Measurements from ENCODE around the gene IRX1. TPM values are rescaled to one million over a fixed set of nuclear protein-coding genes. Genes with fewer than 3 reads are reported as not detected.
A peak's percentile ranks its signal among the peaks of the same experiment; 100 is the strongest.

Gene IRX1
- 0.38 TPM for polyA plus RNA-seq (2013, experiment 1 of 2)
- polyA plus RNA-seq (2013, experiment 2 of 2) = 0.52 TPM

DNA sequence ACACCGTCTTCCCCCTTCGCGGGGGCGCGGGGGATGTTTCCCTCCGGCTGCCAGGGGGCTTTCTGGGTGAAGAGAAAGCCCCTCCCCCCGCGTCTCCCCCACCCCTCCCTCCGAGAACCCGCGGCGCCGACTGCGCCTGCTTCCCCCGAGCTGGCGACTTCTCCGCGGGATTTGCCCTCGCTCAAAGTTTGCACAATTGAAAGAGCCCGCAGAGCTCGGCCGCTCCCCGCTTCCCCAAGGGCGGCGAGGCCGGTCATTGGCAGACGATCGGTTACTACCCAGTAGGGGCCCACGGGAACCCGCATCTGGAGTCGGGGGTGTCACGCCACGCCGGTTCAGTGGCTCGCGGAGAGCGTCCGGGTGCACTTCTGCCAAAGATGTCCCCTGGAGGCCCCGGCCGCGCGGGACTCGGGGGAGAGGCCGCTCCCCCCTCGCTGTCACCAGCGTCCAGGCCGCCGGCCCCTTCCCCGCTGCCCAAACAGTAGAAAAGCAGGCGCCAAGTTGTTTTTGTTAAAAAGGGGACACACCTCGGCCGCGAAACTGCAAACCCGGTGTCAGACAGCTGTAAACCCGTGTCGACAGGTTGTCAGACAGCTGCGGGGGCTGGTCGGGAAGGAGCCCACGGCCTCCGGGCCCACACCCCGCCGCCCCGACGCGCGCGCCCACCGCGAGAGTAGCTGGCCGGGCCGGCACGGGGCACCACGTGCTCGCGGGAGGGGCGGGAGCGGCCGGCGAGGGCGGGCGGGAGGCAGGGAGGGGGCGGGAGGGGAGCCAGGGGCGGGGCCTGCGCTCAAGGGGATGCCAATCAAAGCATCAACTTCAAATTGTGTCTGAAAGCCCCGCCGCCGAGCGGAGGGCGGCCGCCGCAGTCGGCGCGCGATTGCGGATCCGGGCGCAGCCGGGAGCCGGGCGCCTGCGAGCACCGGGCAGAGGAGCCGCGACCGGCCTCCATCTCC, at the start of gene IRX1:
IRX1 (plus strand) TSS at position 827 of the 956 bp plus-strand sequence. CDS start 274 bp downstream, outside the sequence.
- peak within 1 kb of the TSS; percentile 53 for H3K56ac ChIP-seq (ENCODE audit: low read length)
- no peak within 1 kb of the TSS for H3K18ac ChIP-seq (ENCODE audit: low read length)
- no peak within 1 kb of the TSS for H2BK5ac ChIP-seq (ENCODE audit: low read length)
- H2BK120ac ChIP-seq (ENCODE audit: low read depth, low read length) = no peak within 1 kb of the TSS
- peak within 1 kb of the TSS; percentile 59 for H3K4me2 ChIP-seq (ENCODE audit: low read length)
- H3K27ac ChIP-seq (ENCODE audit: low read depth, low read length) = no peak within 1 kb of the TSS
- H3K27me3 ChIP-seq (ENCODE audit: insufficient read depth, low read length, poor library complexity) = peaks cover 67% of the 10 kb centered on the region
- H3K4me1 ChIP-seq (ENCODE audit: control insufficient read depth, low read depth, low read length) = peaks cover 2% of the 10 kb centered on the region
- peak; percentile 62 for DNase-seq
- no peak within 1 kb of the TSS for H2AK5ac ChIP-seq (ENCODE audit: low read length)
- no peak within 1 kb of the TSS for H3K4me3 ChIP-seq (ENCODE audit: low read length)
- H3K23ac ChIP-seq (ENCODE audit: low read length) = no peak within 1 kb of the TSS
- H3K79me1 ChIP-seq (ENCODE audit: low read length) = no peaks in the 10 kb centered on the region
- no CpG with 5 or more reads among the region's 106 CpGs for WGBS (ENCODE audit: extremely low coverage, insufficient coverage, low lambda C conversion rate)
- H3K4ac ChIP-seq (ENCODE audit: low read depth, low read length) = no peak within 1 kb of the TSS
- H3K79me2 ChIP-seq (ENCODE audit: control insufficient read depth, insufficient read depth, low read length) = no peaks in the 10 kb centered on the region
- H3K9ac ChIP-seq (ENCODE audit: low read length) = peak within 1 kb of the TSS; percentile 9
- no peaks in the 10 kb centered on the region for H3K36me3 ChIP-seq (ENCODE audit: control insufficient read depth, insufficient read depth, low read length)
- H2BK15ac ChIP-seq (replicated peaks; ENCODE audit: low read depth) = no peak within 1 kb of the TSS
- no peak within 1 kb of the TSS for H4K8ac ChIP-seq (ENCODE audit: low read depth, low read length)
- no peak within 1 kb of the TSS for H4K5ac ChIP-seq (ENCODE audit: low read length)

DNA sequence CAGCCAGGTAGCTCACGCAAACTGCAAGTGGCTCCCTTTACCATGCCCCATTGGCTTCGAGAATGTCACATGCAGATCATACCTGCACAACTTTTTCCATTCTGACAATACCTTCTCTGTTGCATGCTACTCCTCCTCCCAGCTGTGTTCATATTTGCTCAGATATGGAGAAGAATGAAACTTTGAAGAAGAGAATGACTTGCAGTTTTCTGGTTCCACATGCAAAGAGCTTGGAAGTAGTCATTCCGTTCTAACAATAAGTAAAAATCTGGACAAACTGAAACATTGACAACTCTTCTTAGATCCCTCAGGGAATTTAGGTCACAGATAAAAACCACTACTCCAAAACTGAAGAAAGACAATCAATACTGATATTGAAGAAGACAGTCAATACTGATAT, 49.6 kb upstream of the IRX1 start:
- WGBS (ENCODE audit: extremely low coverage, insufficient coverage, low lambda C conversion rate) = no CpG with 5 or more reads among the region's 3 CpGs
- H3K79me1 ChIP-seq (ENCODE audit: low read length) = no peaks in the 10 kb centered on the region
- no peak overlapping the region for H2BK5ac ChIP-seq (ENCODE audit: low read length)
- no peak overlapping the region for H3K23ac ChIP-seq (ENCODE audit: low read length)
- no peaks in the 10 kb centered on the region for H3K79me2 ChIP-seq (ENCODE audit: control insufficient read depth, insufficient read depth, low read length)
- H3K27me3 ChIP-seq (ENCODE audit: insufficient read depth, low read length, poor library complexity) = no peaks in the 10 kb centered on the region
- no peaks in the 10 kb centered on the region for H3K36me3 ChIP-seq (ENCODE audit: control insufficient read depth, insufficient read depth, low read length)
- no peak overlapping the region for H2AK5ac ChIP-seq (ENCODE audit: low read length)
- H3K18ac ChIP-seq (ENCODE audit: low read length) = no peak overlapping the region
- H4K5ac ChIP-seq (ENCODE audit: low read length) = no peak overlapping the region
- no peak overlapping the region for H4K8ac ChIP-seq (ENCODE audit: low read depth, low read length)
- no peak overlapping the region for H3K4ac ChIP-seq (ENCODE audit: low read depth, low read length)
- H2BK15ac ChIP-seq (replicated peaks; ENCODE audit: low read depth) = no peak overlapping the region
- no peak overlapping the region for H3K4me2 ChIP-seq (ENCODE audit: low read length)
- no peak overlapping the region for H3K9ac ChIP-seq (ENCODE audit: low read length)
- H3K56ac ChIP-seq (ENCODE audit: low read length) = no peak overlapping the region
- no peak overlapping the region for H3K27ac ChIP-seq (ENCODE audit: low read depth, low read length)
- DNase-seq = no peak
- H2BK120ac ChIP-seq (ENCODE audit: low read depth, low read length) = no peak overlapping the region
- H3K4me3 ChIP-seq (ENCODE audit: low read length) = no peak overlapping the region
- H3K4me1 ChIP-seq (ENCODE audit: control insufficient read depth, low read depth, low read length) = no peaks in the 10 kb centered on the region

DNA sequence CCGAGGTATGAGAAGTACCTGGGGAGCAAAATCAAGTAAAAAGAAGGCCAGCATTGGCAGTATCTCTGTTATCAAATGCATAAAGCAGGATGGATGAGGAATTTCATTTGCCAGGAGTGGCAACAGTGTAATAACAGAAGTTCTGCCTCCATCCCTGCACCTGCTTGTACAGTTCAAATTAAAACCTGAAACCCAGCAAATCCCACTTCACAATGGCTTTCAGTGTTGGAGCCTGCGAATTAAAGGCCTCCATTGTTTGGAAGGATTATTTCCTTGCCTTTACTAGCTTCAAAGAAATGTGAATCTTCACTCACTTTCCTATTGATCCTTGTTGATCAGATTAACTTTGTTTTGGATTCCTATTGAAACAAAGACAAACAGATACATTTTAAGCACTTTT, 31.5 kb upstream of the IRX1 start:
- Histone ChIP-seq H3K79me1 (ENCODE audit: low read length) (no peaks in the 10 kb centered on the region), H3K27me3 (ENCODE audit: insufficient read depth, low read length, poor library complexity) (no peaks in the 10 kb centered on the region), H2BK120ac (ENCODE audit: low read depth, low read length) (no peak overlapping the region), H2AK5ac (ENCODE audit: low read length) (no peak overlapping the region), H2BK5ac (ENCODE audit: low read length) (no peak overlapping the region), H4K5ac (ENCODE audit: low read length) (no peak overlapping the region), H3K4me2 (ENCODE audit: low read length) (no peak overlapping the region), H3K79me2 (ENCODE audit: control insufficient read depth, insufficient read depth, low read length) (no peaks in the 10 kb centered on the region), H3K27ac (ENCODE audit: low read depth, low read length) (no peak overlapping the region), H3K56ac (ENCODE audit: low read length) (no peak overlapping the region), H3K18ac (ENCODE audit: low read length) (no peak overlapping the region), H3K4me3 (ENCODE audit: low read length) (no peak overlapping the region), H3K9ac (ENCODE audit: low read length) (no peak overlapping the region), H3K23ac (ENCODE audit: low read length) (no peak overlapping the region), H4K8ac (ENCODE audit: low read depth, low read length) (no peak overlapping the region), H3K4me1 (ENCODE audit: control insufficient read depth, low read depth, low read length) (no peaks in the 10 kb centered on the region), H3K4ac (ENCODE audit: low read depth, low read length) (no peak overlapping the region), H3K36me3 (ENCODE audit: control insufficient read depth, insufficient read depth, low read length) (no peaks in the 10 kb centered on the region), H2BK15ac (replicated peaks; ENCODE audit: low read depth) (no peak overlapping the region)
- no CpG with 5 or more reads among the region's 2 CpGs for WGBS (ENCODE audit: extremely low coverage, insufficient coverage, low lambda C conversion rate)
- DNase-seq = no peak

DNA sequence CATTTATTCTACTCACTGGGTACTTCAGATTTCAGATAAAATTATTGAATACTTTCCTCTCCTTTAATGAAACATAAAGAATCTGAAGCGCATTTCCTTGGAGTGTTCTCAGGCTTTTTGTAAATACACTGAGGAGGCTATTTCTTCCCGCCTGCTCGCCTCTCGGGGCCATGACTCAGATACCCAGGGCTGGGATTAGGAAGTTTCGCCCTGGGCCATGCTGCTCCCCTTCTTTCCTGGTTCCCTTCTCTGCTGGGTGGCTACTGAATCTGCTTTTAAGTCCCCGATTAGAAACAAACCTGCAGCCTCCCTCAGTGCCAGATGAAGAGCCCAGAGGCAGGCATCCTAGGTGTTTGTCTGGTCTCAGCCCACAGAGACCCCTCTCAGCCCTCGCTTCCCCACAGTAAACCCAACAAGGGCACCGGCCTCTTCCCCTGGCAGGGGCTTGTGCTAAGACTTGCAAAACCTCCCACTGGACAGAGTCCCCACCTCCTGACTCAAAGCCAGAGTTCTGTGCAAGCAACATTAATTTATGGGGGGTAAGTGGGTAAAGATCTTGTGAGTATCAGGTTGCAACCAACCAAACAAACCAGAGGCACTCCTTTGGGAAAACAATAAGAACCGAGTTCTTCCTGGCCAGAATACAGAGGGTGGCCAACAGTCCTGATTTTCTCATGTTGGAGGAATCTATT, 30.7 kb upstream of the IRX1 start:
- Histone ChIP-seq H2BK120ac (ENCODE audit: low read depth, low read length) (no peak overlapping the region), H2AK5ac (ENCODE audit: low read length) (no peak overlapping the region), H3K23ac (ENCODE audit: low read length) (no peak overlapping the region), H3K4me3 (ENCODE audit: low read length) (no peak overlapping the region), H4K5ac (ENCODE audit: low read length) (no peak overlapping the region), H3K4me2 (ENCODE audit: low read length) (no peak overlapping the region), H4K8ac (ENCODE audit: low read depth, low read length) (no peak overlapping the region), H3K18ac (ENCODE audit: low read length) (no peak overlapping the region), H3K27me3 (ENCODE audit: insufficient read depth, low read length, poor library complexity) (no peaks in the 10 kb centered on the region), H3K56ac (ENCODE audit: low read length) (no peak overlapping the region), H3K9ac (ENCODE audit: low read length) (no peak overlapping the region), H3K36me3 (ENCODE audit: control insufficient read depth, insufficient read depth, low read length) (no peaks in the 10 kb centered on the region), H2BK15ac (replicated peaks; ENCODE audit: low read depth) (no peak overlapping the region), H2BK5ac (ENCODE audit: low read length) (no peak overlapping the region), H3K79me2 (ENCODE audit: control insufficient read depth, insufficient read depth, low read length) (no peaks in the 10 kb centered on the region), H3K4me1 (ENCODE audit: control insufficient read depth, low read depth, low read length) (no peaks in the 10 kb centered on the region), H3K4ac (ENCODE audit: low read depth, low read length) (no peak overlapping the region), H3K27ac (ENCODE audit: low read depth, low read length) (no peak overlapping the region), H3K79me1 (ENCODE audit: low read length) (no peaks in the 10 kb centered on the region)
- no peak for DNase-seq
- WGBS (ENCODE audit: extremely low coverage, insufficient coverage, low lambda C conversion rate) = no CpG with 5 or more reads among the region's 9 CpGs

DNA sequence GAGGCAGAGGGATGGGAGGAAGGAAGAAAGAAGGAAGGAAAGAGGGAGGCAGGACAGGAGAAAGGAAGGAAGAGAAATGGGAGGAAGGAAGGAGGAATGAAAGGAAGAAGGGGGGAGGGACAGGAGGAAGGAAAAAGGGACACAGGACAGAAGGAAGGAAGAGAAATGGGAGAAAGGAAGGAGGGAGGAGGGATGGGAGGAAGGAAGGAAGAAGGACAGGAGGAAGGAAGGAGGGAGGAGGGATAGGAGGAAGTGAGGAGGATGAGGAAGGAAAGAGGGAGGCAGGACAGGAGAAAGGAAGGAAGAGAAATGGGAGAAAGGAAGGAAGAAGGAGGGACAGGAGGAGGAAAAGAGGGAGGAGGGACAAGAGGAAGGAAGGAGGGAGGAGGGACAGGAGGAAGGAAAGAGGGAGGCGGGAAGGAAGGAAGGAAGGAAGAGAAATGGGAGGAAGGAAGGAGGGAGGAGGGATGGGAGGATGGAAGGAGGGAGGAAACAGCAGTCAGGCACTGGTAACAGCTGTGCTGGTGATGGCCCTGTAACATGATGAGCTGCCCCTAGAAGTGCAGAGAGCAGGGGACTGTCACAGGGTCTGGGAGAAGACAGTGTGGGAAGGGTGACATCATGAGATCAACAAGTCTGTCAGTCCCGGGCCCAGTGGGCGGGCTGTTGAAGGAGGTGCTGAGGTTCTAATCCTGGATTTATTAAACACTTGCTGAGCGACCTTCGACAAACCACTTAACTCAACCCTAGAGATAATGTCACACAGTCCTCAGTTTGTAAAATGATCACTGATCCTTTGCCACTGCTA, 10.7 kb upstream of the IRX1 start:
- H3K27me3 ChIP-seq (ENCODE audit: insufficient read depth, low read length, poor library complexity) = peaks cover 12% of the 10 kb centered on the region
- H3K23ac ChIP-seq (ENCODE audit: low read length) = no peak overlapping the region
- no peak overlapping the region for H3K27ac ChIP-seq (ENCODE audit: low read depth, low read length)
- H2BK120ac ChIP-seq (ENCODE audit: low read depth, low read length) = no peak overlapping the region
- no peak overlapping the region for H2AK5ac ChIP-seq (ENCODE audit: low read length)
- no peak overlapping the region for H3K18ac ChIP-seq (ENCODE audit: low read length)
- WGBS (ENCODE audit: extremely low coverage, insufficient coverage, low lambda C conversion rate) = no CpG with 5 or more reads among the region's 5 CpGs
- no peak for DNase-seq
- H3K56ac ChIP-seq (ENCODE audit: low read length) = no peak overlapping the region
- no peak overlapping the region for H3K4me2 ChIP-seq (ENCODE audit: low read length)
- H3K4me3 ChIP-seq (ENCODE audit: low read length) = no peak overlapping the region
- H3K9ac ChIP-seq (ENCODE audit: low read length) = no peak overlapping the region
- no peak overlapping the region for H3K4ac ChIP-seq (ENCODE audit: low read depth, low read length)
- no peak overlapping the region for H2BK5ac ChIP-seq (ENCODE audit: low read length)
- H3K36me3 ChIP-seq (ENCODE audit: control insufficient read depth, insufficient read depth, low read length) = no peaks in the 10 kb centered on the region
- no peak overlapping the region for H4K5ac ChIP-seq (ENCODE audit: low read length)
- H3K79me2 ChIP-seq (ENCODE audit: control insufficient read depth, insufficient read depth, low read length) = no peaks in the 10 kb centered on the region
- no peak overlapping the region for H4K8ac ChIP-seq (ENCODE audit: low read depth, low read length)
- H3K79me1 ChIP-seq (ENCODE audit: low read length) = no peaks in the 10 kb centered on the region
- H3K4me1 ChIP-seq (ENCODE audit: control insufficient read depth, low read depth, low read length) = no peaks in the 10 kb centered on the region
- H2BK15ac ChIP-seq (replicated peaks; ENCODE audit: low read depth) = no peak overlapping the region

Measured in mesendoderm (in vitro differentiated cells).